Prostate gland (tissue), 2 donors: ENCODE data around the gene POLDIP2.

ENCODE experiments used
- CTCF ChIP-seq, 4 experiments: fragments of 200-600 bp in 2 of 4; fragments of 450-650 bp in 2 of 4; sonication (generic) in 2 of 4; IDR thresholded peaks; 1 replicate in 3 of 4; 2 replicates in 1 of 4; pipeline ENCODE4 v1.5.1; 2016 to 2019; ENCODE audit warnings: antibody characterized with exemption in 4 of 4, mild to moderate bottlenecking in 2 of 4, moderate library complexity in 2 of 4
- POLR2A ChIP-seq: fragments of 450-650 bp; IDR thresholded peaks from one replicate; pipeline ENCODE4 v1.6.1; 2016; ENCODE audit warnings: antibody characterized with exemption, mild to moderate bottlenecking
- POLR2AphosphoS5 ChIP-seq: sonication (generic); formaldehyde crosslinking; IDR thresholded peaks from one replicate; pipeline ENCODE4 v1.6.1; 2017; ENCODE audit warnings: antibody characterized with exemption

- TF ChIP-seq CTCF (IDR thresholded peaks at IDR 0.05) (no peak), POLR2AphosphoS5 (no peak), POLR2A (no peak)
Observed at GRCh38 chr17:28350271-28350670, 7.1 kb downstream of the POLDIP2 start.
